ENCODE measurements around the gene SHB.

Gene SHB

GRCh38 chr9:37938121-37938891 is 130.7 kb downstream of the SHB start:
- TF ChIP-seq FOXP2 (optimal IDR thresholded peaks at IDR 0.05; ENCODE audit: borderline replicate concordance, extremely low read depth, extremely low read length, insufficient read depth), result peak; percentile 59
- TF ChIP-seq POLR2AphosphoS5 (IDR thresholded peaks at IDR 0.05; ENCODE audit: low read depth, low read length), result peak; percentile 21; the same call in 1 of the 2 replicates
- no peak for TF ChIP-seq SIN3A (IDR thresholded peaks at IDR 0.05; ENCODE audit: borderline replicate concordance, insufficient read depth, low read length)
- TF ChIP-seq REST (IDR thresholded peaks at IDR 0.05; ENCODE audit: insufficient read depth in 1 of 2, low read depth in 2 of 2, low read length in 2 of 2), result no peak
- no peak; the same call in 1 of the 2 replicates for TF ChIP-seq TAF1 (IDR thresholded peaks at IDR 0.05; ENCODE audit: borderline replicate concordance, insufficient read depth, low read length)

- TF ChIP-seq FOXP2 (optimal IDR thresholded peaks at IDR 0.05; ENCODE audit: borderline replicate concordance, extremely low read depth, extremely low read length, insufficient read depth) (no peak), REST (IDR thresholded peaks at IDR 0.05; ENCODE audit: insufficient read depth in 1 of 2, low read depth in 2 of 2, low read length in 2 of 2) (no peak), POLR2AphosphoS5 (IDR thresholded peaks at IDR 0.05; ENCODE audit: low read depth, low read length) (no peak), SIN3A (IDR thresholded peaks at IDR 0.05; ENCODE audit: borderline replicate concordance, insufficient read depth, low read length) (no peak), TAF1 (IDR thresholded peaks at IDR 0.05; ENCODE audit: borderline replicate concordance, insufficient read depth, low read length) (no peak)
Measured at GRCh38 chr9:37937366-37937765, 131.7 kb downstream of the SHB start.

GRCh38 chr9:37936965-37937364 is 132.1 kb downstream of the SHB start:
- TF ChIP-seq FOXP2 (optimal IDR thresholded peaks at IDR 0.05; ENCODE audit: borderline replicate concordance, extremely low read depth, extremely low read length, insufficient read depth) (no peak), POLR2AphosphoS5 (IDR thresholded peaks at IDR 0.05; ENCODE audit: low read depth, low read length) (no peak), SIN3A (IDR thresholded peaks at IDR 0.05; ENCODE audit: borderline replicate concordance, insufficient read depth, low read length) (no peak), REST (IDR thresholded peaks at IDR 0.05; ENCODE audit: insufficient read depth in 1 of 2, low read depth in 2 of 2, low read length in 2 of 2) (no peak), TAF1 (IDR thresholded peaks at IDR 0.05; ENCODE audit: borderline replicate concordance, insufficient read depth, low read length) (no peak)

GRCh38 chr9:37936376-37936775 is 132.7 kb downstream of the SHB start:
- no peak for TF ChIP-seq REST (IDR thresholded peaks at IDR 0.05; ENCODE audit: insufficient read depth in 1 of 2, low read depth in 2 of 2, low read length in 2 of 2)
- no peak for TF ChIP-seq SIN3A (IDR thresholded peaks at IDR 0.05; ENCODE audit: borderline replicate concordance, insufficient read depth, low read length)
- TF ChIP-seq FOXP2 (optimal IDR thresholded peaks at IDR 0.05; ENCODE audit: borderline replicate concordance, extremely low read depth, extremely low read length, insufficient read depth), result no peak
- TF ChIP-seq TAF1 (IDR thresholded peaks at IDR 0.05; ENCODE audit: borderline replicate concordance, insufficient read depth, low read length), result no peak
- TF ChIP-seq POLR2AphosphoS5 (IDR thresholded peaks at IDR 0.05; ENCODE audit: low read depth, low read length), result no peak
